K562 (cell line): ENCODE results near the gene ADGRG1. TPM values are rescaled to one million over a fixed set of nuclear protein-coding genes. Genes with fewer than 3 reads are reported as not detected.

Experiments
- ATAC-seq: fragments of 200-7000 bp; cut with Tn5 transposase; 3 replicates; pipeline ENCODE4 v1.9.1; 2020; ENCODE audit warnings: moderate library complexity
- BruUV-seq: library from RNA; stranded (reverse); fragments of 400-500 nt; replicated peaks from 2 replicates; lab custom pipeline; 2021; lab: Mats Ljungman, UMichigan
- CTCF ChIA-PET: fragments of 300-600 bp; formaldehyde crosslinking; extraction: SDS; loops from one replicate; lab custom pipeline; 2021; ENCODE audit warnings: low intra/inter-chr PET ratio; lab: Yijun Ruan, JAX
- POLR2A ChIA-PET: fragments of 300-600, 350-650 bp; sonication (Branson Sonifier 250); formaldehyde crosslinking; extraction: SDS; loops from one replicate; lab custom pipeline; 2021; ENCODE audit warnings: antibody characterized with exemption, inconsistent platforms; lab: Yijun Ruan, JAX
- DNase-seq, 4 experiments: peaks; one replicate each; pipeline versions ENCODE4 v3.0.0 to v3.0.0-alpha.2; 2011 to 2018; ENCODE audit warnings: low spot score in 3 of 4, mixed read lengths in 3 of 4; ENCODE audit errors: extremely low read depth in 1 of 4
- FAIRE-seq: peaks from 2 replicates; lab custom pipeline; 2011; peaks lifted over from hg19 to GRCh38; lab: Jason Lieb, UNC
- H2AFZ ChIP-seq: 2 replicates; pipeline ENCODE4 v1.6.0; 2011; ENCODE audit warnings: low read depth, low read length, control low read depth, inconsistent platforms
- H3K27ac ChIP-seq: fragments of 200-600 bp; 3 replicates; pipeline ENCODE4 v1.8.0; 2011; ENCODE audit warnings: low read depth, mild to moderate bottlenecking, control low read depth, inconsistent platforms, low read length, moderate library complexity, mixed read lengths; ENCODE audit errors: extremely low read depth
- H3K27me3 ChIP-seq, 2 experiments: fragments of 300-600 bp in 1 of 2; 2 replicates in 1 of 2; 3 replicates in 1 of 2; pipeline versions ENCODE4 v1.6.0 to v1.8.0; 2011; ENCODE audit warnings: inconsistent platforms in 2 of 2, low read length in 2 of 2, mild to moderate bottlenecking in 1 of 2, mixed read lengths in 1 of 2, moderate library complexity in 1 of 2; ENCODE audit not compliant: control insufficient read depth in 2 of 2, insufficient read depth in 2 of 2
- H3K36me3 ChIP-seq: fragments of 300-600 bp; 3 replicates; pipeline ENCODE4 v1.8.0; 2011; ENCODE audit warnings: mild to moderate bottlenecking, low read length, inconsistent platforms; ENCODE audit not compliant: control insufficient read depth, insufficient read depth
- H3K4me1 ChIP-seq, 2 experiments: fragments of 200-600 bp in 1 of 2; replicated peaks in 1 of 2; 2 replicates in 1 of 2; 3 replicates in 1 of 2; pipeline versions ENCODE4 v1.5.1 to v1.8.0; 2011; ENCODE audit warnings: inconsistent platforms in 2 of 2, low read length in 2 of 2, mild to moderate bottlenecking in 1 of 2, mixed read lengths in 1 of 2, moderate library complexity in 1 of 2; ENCODE audit not compliant: control insufficient read depth in 2 of 2, insufficient read depth in 2 of 2
- H3K4me2 ChIP-seq: 2 replicates; pipeline ENCODE4 v1.6.1; 2011; ENCODE audit warnings: low read length, control low read depth, inconsistent platforms, mixed read lengths; ENCODE audit not compliant: insufficient read depth
- H3K4me3 ChIP-seq: fragments of 200-600 bp; sonication (generic), shearing (Covaris generic); 2 replicates; pipeline ENCODE4 v1.5.1; 2016; ENCODE audit warnings: control low read depth, inconsistent platforms
- H3K79me2 ChIP-seq: fragments of 200-600 bp; 3 replicates; pipeline ENCODE4 v1.8.0; 2011; ENCODE audit warnings: low read length, inconsistent platforms; ENCODE audit not compliant: control insufficient read depth, insufficient read depth
- H3K9ac ChIP-seq, 2 experiments: 2 replicates each; pipeline versions ENCODE4 v1.6.0 to v1.6.1; 2011; ENCODE audit warnings: low read depth in 2 of 2, low read length in 2 of 2, control low read depth in 1 of 2, inconsistent platforms in 1 of 2, mild to moderate bottlenecking in 1 of 2, mixed read lengths in 1 of 2; ENCODE audit not compliant: insufficient read depth in 1 of 2
- H3K9me1 ChIP-seq: one replicate; pipeline ENCODE4 v1.6.0; 2011; ENCODE audit warnings: inconsistent platforms, mild to moderate bottlenecking, low read length, moderate library complexity; ENCODE audit not compliant: control insufficient read depth, insufficient read depth
- H3K9me3 ChIP-seq: replicated peaks from 2 replicates; pipeline ENCODE4 v1.5.1; 2011; ENCODE audit warnings: low read depth, low read length, inconsistent platforms; ENCODE audit not compliant: control insufficient read depth, insufficient read depth
- H4K20me1 ChIP-seq: replicated peaks from 2 replicates; pipeline ENCODE4 v1.6.1; 2011; ENCODE audit warnings: low read length, inconsistent platforms, mixed read lengths; ENCODE audit not compliant: control insufficient read depth, insufficient read depth
- HOXB6 ChIP-seq: fragments of 250-450 bp; sonication (Bioruptor Pico); IDR thresholded peaks from 2 replicates; pipeline ENCODE4 v1.5.1; 2022; ENCODE audit warnings: mild to moderate bottlenecking, borderline replicate concordance
- SIN3B ChIP-seq: fragments of 450-650 bp; IDR thresholded peaks from 2 replicates; pipeline ENCODE4 v1.6.1; 2017; ENCODE audit warnings: low read depth, mild to moderate bottlenecking, moderate library complexity
- TRIM24 ChIP-seq, 2 experiments: fragments of 450-650 bp; IDR thresholded peaks; 2 replicates each; pipeline ENCODE4 v1.6.1; 2016
- ZNF12 ChIP-seq: sonication (generic); formaldehyde crosslinking; IDR thresholded peaks from 2 replicates; pipeline ENCODE4 v1.4.0; 2020; ENCODE audit warnings: mild to moderate bottlenecking, missing genetic modification reagents
- ZNF212 ChIP-seq: fragments of 450-650 bp; formaldehyde crosslinking; IDR thresholded peaks from 2 replicates; pipeline ENCODE4 v1.4.0; 2020; ENCODE audit warnings: mild to moderate bottlenecking
- ZNF740 ChIP-seq, 3 experiments: fragments of 200-800 bp in 1 of 3; sonication (Bioruptor generic) in 1 of 3; sonication (generic) in 1 of 3; formaldehyde crosslinking in 1 of 3; IDR thresholded peaks; 2 replicates each; pipeline versions ENCODE4 v1.6.1 to v1.8.0; 2016 to 2022; ENCODE audit warnings: mild to moderate bottlenecking in 2 of 3, missing compliant biosample characterization in 2 of 3, missing genetic modification characterization in 2 of 3, missing genetic modification reagents in 1 of 3
- WGBS: fragments of 100-300 bp; shearing (Covaris generic); methylation state at CpG from one replicate; pipeline ENCODE4 v1.1.6; 2016; ENCODE audit warnings: low coverage, mixed read lengths; ENCODE audit not compliant: insufficient coverage; ENCODE audit errors: missing lambda C conversion rate; 5-methylcytosine and 5-hydroxymethylcytosine counted together
- in situ Hi-C: fragments of 300-500 bp; cut with MboI; formaldehyde crosslinking; loops from 4 replicates; pipeline ENCODE4 v1.15.0; 2018; ENCODE audit warnings: inconsistent platforms, mixed read lengths
- intact Hi-C: fragments of 100-400 bp; cut with micrococcal nuclease; formaldehyde crosslinking; loops from 2 replicates; pipeline ENCODE4 v1.14.2; 2022
- polyA plus RNA-seq, 8 experiments: library from polyadenylated mRNA; depleted of rRNA in 4 of 8; stranded (reverse) in 5 of 8; unstranded in 3 of 8; fragments of >200 nt; fragmentation: Nextera tagmentation in 2 of 8; fragmentation: Illumina TruSeq in 1 of 8; extraction: Ambion mirVana in 2 of 8; extraction: Trizol in 1 of 8; gene quantifications; 2 replicates each; pipeline versions ENCODE4 v1.2.1 to v1.2.3, GENCODE V29; 2011 to 2014; ENCODE audit warnings: inconsistent platforms in 1 of 8, missing spikeins in 1 of 8
- total RNA-seq, 7 experiments: library from RNA; depleted of rRNA in 6 of 7; stranded (reverse); fragments of >200 nt in 6 of 7; fragmentation: Illumina TruSeq in 2 of 7; extraction: Trizol in 2 of 7; gene quantifications; 2 replicates each; pipeline versions ENCODE4 v1.2.1 to v1.2.3, GENCODE V29; 2011 to 2021; ENCODE audit warnings: low replicate concordance in 1 of 7
- TF ChIP-seq, protein P1 (sequence below): fragments of 250-450 bp; sonication (Bioruptor Pico); IDR thresholded peaks from 2 replicates; pipeline ENCODE4 v1.4.0; 2020; ENCODE audit warnings: mild to moderate bottlenecking, moderate library complexity, borderline replicate concordance
- TF ChIP-seq, protein P2 (sequence below), 2 experiments: fragments of 450-650 bp in 1 of 2; sonication (generic) in 1 of 2; formaldehyde crosslinking in 1 of 2; IDR thresholded peaks; 2 replicates each; pipeline versions ENCODE4 v1.7.1 to v1.9.0; 2016 to 2022; ENCODE audit warnings: inconsistent platforms in 1 of 2, mild to moderate bottlenecking in 1 of 2, missing genetic modification reagents in 1 of 2

Gene ADGRG1
- total and polyA plus RNA-seq, 9 of the 15 experiments (the other 6 are each of a cell fraction or from before 2014, with no cell fraction given), result 0.04 to 0.31 (median 0.16) TPM; not detected in 6

- Histone ChIP-seq H3K4me1 (peaks cover 14 to 31% of the 10 kb centered on the region in 2 experiments), H3K36me3 (no peaks in the 10 kb centered on the region), H3K27ac (no peak overlapping the region), H3K4me3 (no peak overlapping the region), H3K4me2 (no peak overlapping the region), H2AFZ (no peak overlapping the region), H3K79me2 (no peaks in the 10 kb centered on the region), H4K20me1 (no peaks in the 10 kb centered on the region), H3K9ac (no peak overlapping the region), H3K9me3 (no peaks in the 10 kb centered on the region), H3K27me3 (no peaks in the 10 kb centered on the region), H3K9me1 (no peaks in the 10 kb centered on the region)
- POLR2A ChIA-PET, result interaction anchor here (0.8 to 1.7 kb wide), 5 partner anchors 9 to 150 kb away, joined by 3 to 6 read pairs (median 3); no protein-coding TSS in a partner anchor
- no peak for TF ChIP-seq ZNF12 (CRISPR knock-in tag)
- no peak for TF ChIP-seq ZNF740 (CRISPR knock-in tag; IDR thresholded peaks at IDR 0.05)
- no peak for TF ChIP-seq ZNF740 (tag; IDR thresholded peaks at IDR 0.05)
- no peak for TF ChIP-seq ZNF212 (CRISPR knock-in tag)
- no peak for TF ChIP-seq SIN3B
- TF ChIP-seq, protein P1, sequence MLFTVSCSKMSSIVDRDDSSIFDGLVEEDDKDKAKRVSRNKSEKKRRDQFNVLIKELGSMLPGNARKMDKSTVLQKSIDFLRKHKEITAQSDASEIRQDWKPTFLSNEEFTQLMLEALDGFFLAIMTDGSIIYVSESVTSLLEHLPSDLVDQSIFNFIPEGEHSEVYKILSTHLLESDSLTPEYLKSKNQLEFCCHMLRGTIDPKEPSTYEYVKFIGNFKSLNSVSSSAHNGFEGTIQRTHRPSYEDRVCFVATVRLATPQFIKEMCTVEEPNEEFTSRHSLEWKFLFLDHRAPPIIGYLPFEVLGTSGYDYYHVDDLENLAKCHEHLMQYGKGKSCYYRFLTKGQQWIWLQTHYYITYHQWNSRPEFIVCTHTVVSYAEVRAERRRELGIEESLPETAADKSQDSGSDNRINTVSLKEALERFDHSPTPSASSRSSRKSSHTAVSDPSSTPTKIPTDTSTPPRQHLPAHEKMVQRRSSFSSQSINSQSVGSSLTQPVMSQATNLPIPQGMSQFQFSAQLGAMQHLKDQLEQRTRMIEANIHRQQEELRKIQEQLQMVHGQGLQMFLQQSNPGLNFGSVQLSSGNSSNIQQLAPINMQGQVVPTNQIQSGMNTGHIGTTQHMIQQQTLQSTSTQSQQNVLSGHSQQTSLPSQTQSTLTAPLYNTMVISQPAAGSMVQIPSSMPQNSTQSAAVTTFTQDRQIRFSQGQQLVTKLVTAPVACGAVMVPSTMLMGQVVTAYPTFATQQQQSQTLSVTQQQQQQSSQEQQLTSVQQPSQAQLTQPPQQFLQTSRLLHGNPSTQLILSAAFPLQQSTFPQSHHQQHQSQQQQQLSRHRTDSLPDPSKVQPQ, result no peak
- no peak for TF ChIP-seq HOXB6 (CRISPR knock-in tag)
- no peak for TF ChIP-seq TRIM24 (IDR thresholded peaks at IDR 0.05)
- TF ChIP-seq, protein P2, sequence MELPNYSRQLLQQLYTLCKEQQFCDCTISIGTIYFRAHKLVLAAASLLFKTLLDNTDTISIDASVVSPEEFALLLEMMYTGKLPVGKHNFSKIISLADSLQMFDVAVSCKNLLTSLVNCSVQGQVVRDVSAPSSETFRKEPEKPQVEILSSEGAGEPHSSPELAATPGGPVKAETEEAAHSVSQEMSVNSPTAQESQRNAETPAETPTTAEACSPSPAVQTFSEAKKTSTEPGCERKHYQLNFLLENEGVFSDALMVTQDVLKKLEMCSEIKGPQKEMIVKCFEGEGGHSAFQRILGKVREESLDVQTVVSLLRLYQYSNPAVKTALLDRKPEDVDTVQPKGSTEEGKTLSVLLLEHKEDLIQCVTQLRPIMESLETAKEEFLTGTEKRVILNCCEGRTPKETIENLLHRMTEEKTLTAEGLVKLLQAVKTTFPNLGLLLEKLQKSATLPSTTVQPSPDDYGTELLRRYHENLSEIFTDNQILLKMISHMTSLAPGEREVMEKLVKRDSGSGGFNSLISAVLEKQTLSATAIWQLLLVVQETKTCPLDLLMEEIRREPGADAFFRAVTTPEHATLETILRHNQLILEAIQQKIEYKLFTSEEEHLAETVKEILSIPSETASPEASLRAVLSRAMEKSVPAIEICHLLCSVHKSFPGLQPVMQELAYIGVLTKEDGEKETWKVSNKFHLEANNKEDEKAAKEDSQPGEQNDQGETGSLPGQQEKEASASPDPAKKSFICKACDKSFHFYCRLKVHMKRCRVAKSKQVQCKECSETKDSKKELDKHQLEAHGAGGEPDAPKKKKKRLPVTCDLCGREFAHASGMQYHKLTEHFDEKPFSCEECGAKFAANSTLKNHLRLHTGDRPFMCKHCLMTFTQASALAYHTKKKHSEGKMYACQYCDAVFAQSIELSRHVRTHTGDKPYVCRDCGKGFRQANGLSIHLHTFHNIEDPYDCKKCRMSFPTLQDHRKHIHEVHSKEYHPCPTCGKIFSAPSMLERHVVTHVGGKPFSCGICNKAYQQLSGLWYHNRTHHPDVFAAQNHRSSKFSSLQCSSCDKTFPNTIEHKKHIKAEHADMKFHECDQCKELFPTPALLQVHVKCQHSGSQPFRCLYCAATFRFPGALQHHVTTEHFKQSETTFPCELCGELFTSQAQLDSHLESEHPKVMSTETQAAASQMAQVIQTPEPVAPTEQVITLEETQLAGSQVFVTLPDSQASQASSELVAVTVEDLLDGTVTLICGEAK (IDR thresholded peaks at IDR 0.05), result no peak
- TF ChIP-seq, protein P2 (CRISPR knock-in tag; IDR thresholded peaks at IDR 0.05), result no peak
- intact Hi-C loops (no loop called here), in situ Hi-C loops (no loop called here)
- ATAC-seq (no peak), FAIRE-seq (no peak), DNase-seq (no peak)
- CTCF ChIA-PET, result no interaction called here
- BruUV-seq, result no TSS peak
- WGBS, result 13% methylated on average over 4 of the region's 4 CpGs
These were observed 17.8 kb upstream of the ADGRG1 start for GRCh38 chr16:57610611-57611010.
